Parathyroid adenoma (tissue), 2 donors: ENCODE results near the gene CRYBG1.
"Not testable (repeated sequence)": the region's sequence is repeated elsewhere in the genome, so short reads cannot be mapped to it uniquely, and the experiment has no call there.

Experiments
- H2AFZ ChIP-seq: fragments of 300-600 bp; sonication (generic); one replicate; pipeline ENCODE4 v1.7.0; 2017; ENCODE audit warnings: antibody characterized with exemption, mild to moderate bottlenecking
- H3K27ac ChIP-seq: fragments of 300-600 bp; sonication (generic); one replicate; pipeline ENCODE4 v1.7.0; 2017
- H3K27me3 ChIP-seq: fragments of 300-600 bp; sonication (generic); one replicate; pipeline ENCODE4 v1.7.0; 2017; ENCODE audit warnings: low read length; ENCODE audit not compliant: control insufficient read depth, insufficient read depth
- H3K36me3 ChIP-seq: fragments of 300-600 bp; sonication (generic); one replicate; pipeline ENCODE4 v1.7.0; 2017; ENCODE audit warnings: low read length; ENCODE audit not compliant: control insufficient read depth, insufficient read depth
- H3K4me1 ChIP-seq: fragments of 300-600 bp; sonication (generic); one replicate; pipeline ENCODE4 v1.7.0; 2017; ENCODE audit warnings: control low read depth
- H3K4me2 ChIP-seq: fragments of 300-600 bp; sonication (generic); one replicate; pipeline ENCODE4 v1.7.0; 2017; ENCODE audit warnings: low read length
- H3K4me3 ChIP-seq: fragments of 300-600 bp; sonication (generic); one replicate; pipeline ENCODE4 v1.7.0; 2017; ENCODE audit warnings: low read depth, low read length
- H3K79me2 ChIP-seq: fragments of 300-600 bp; sonication (generic); one replicate; pipeline ENCODE4 v1.7.0; 2017; ENCODE audit warnings: control low read depth
- H3K9ac ChIP-seq: fragments of 300-600 bp; sonication (generic); one replicate; pipeline ENCODE4 v1.7.0; 2017; ENCODE audit warnings: mild to moderate bottlenecking
- H3K9me3 ChIP-seq: fragments of 300-600 bp; sonication (generic); one replicate; pipeline ENCODE4 v1.7.0; 2017; ENCODE audit warnings: low read length; ENCODE audit not compliant: control insufficient read depth
- TF ChIP-seq, protein P1 (sequence below): fragments of 300-600 bp; sonication (generic); IDR thresholded peaks from one replicate; pipeline ENCODE4 v1.7.0; 2017; ENCODE audit warnings: antibody characterized with exemption, mild to moderate bottlenecking
- donor health status: primary hyperparathyroidism.

CRYBG1 gene

DNA sequence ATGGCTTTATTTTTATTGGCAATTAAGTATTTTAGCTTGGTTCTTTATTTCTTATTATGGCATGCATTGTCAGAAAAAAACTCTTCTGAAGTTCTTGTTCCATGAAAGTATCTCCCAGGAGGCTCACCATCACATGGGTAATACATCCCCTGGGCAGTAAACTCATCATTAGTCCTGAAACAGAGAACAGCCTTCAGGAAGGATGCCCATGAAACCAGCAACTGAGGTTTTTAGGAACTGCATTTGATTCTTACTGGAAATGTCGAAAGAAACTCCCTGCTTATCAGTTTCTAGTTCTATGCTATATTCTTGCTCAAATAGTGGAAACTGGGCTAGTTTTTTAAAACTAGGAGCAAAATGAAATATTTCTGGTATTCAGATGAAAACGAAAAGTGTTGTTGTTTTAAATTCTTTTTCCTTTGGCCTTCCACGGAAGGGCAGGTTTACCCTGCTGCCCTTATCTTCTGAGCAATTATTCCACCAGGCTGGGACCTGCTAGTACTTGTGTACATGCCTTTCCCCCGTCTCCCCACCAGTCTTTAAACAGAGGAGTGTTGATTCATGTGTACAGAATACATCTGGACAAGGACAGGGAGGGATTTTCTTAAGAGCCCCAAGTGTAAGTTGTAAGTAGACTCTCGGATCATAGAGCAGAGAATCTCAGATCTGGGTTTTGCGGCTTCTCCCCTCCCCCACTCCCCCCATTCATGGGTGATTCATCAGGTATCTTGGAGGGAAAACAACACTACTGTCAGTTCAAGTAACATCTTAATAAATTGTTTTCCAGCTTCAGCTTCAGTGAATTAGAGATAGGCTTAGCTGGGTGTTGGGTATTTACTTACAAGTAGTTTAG lies 187.3 kb downstream of the CRYBG1 start:
- no peak overlapping the region for H2AFZ ChIP-seq
- H3K4me1 ChIP-seq, result no peaks in the 10 kb centered on the region
- H3K4me3 ChIP-seq, result no peak overlapping the region
- H3K4me2 ChIP-seq, result no peak overlapping the region
- H3K27ac ChIP-seq, result no peak overlapping the region
- no peaks in the 10 kb centered on the region for H3K36me3 ChIP-seq
- no peaks in the 10 kb centered on the region for H3K79me2 ChIP-seq
- TF ChIP-seq, protein P1, sequence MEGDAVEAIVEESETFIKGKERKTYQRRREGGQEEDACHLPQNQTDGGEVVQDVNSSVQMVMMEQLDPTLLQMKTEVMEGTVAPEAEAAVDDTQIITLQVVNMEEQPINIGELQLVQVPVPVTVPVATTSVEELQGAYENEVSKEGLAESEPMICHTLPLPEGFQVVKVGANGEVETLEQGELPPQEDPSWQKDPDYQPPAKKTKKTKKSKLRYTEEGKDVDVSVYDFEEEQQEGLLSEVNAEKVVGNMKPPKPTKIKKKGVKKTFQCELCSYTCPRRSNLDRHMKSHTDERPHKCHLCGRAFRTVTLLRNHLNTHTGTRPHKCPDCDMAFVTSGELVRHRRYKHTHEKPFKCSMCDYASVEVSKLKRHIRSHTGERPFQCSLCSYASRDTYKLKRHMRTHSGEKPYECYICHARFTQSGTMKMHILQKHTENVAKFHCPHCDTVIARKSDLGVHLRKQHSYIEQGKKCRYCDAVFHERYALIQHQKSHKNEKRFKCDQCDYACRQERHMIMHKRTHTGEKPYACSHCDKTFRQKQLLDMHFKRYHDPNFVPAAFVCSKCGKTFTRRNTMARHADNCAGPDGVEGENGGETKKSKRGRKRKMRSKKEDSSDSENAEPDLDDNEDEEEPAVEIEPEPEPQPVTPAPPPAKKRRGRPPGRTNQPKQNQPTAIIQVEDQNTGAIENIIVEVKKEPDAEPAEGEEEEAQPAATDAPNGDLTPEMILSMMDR, result no peak
- no peak overlapping the region for H3K9ac ChIP-seq
- H3K9me3 ChIP-seq, result no peaks in the 10 kb centered on the region
- no peaks in the 10 kb centered on the region for H3K27me3 ChIP-seq

- H3K79me2 ChIP-seq, H3K27ac ChIP-seq, H3K36me3 ChIP-seq, H3K27me3 ChIP-seq, H3K4me2 ChIP-seq, H3K4me1 ChIP-seq, H3K9ac ChIP-seq, H3K4me3 ChIP-seq, H3K9me3 ChIP-seq, H2AFZ ChIP-seq: not testable (repeated sequence)
These were observed 188.5 kb downstream of the CRYBG1 start for GRCh38 chr6:106548926-106549455.

GRCh38 chr6:106549521-106549920 lies 189.0 kb downstream of the CRYBG1 start:
- H3K36me3 ChIP-seq, result no peaks in the 10 kb centered on the region
- TF ChIP-seq, protein P1, result no peak
- H3K79me2 ChIP-seq, result no peaks in the 10 kb centered on the region
- no peak overlapping the region for H2AFZ ChIP-seq
- no peak overlapping the region for H3K9ac ChIP-seq
- H3K4me3 ChIP-seq, result no peak overlapping the region
- H3K27me3 ChIP-seq, result no peaks in the 10 kb centered on the region
- no peaks in the 10 kb centered on the region for H3K9me3 ChIP-seq
- no peaks in the 10 kb centered on the region for H3K4me1 ChIP-seq
- no peak overlapping the region for H3K27ac ChIP-seq
- no peak overlapping the region for H3K4me2 ChIP-seq

- Histone ChIP-seq H3K27me3 (no peaks in the 10 kb centered on the region), H3K4me3 (no peak overlapping the region), H3K79me2 (no peaks in the 10 kb centered on the region), H2AFZ (no peak overlapping the region), H3K27ac (no peak overlapping the region), H3K9me3 (no peaks in the 10 kb centered on the region), H3K36me3 (no peaks in the 10 kb centered on the region), H3K4me2 (no peak overlapping the region), H3K4me1 (no peaks in the 10 kb centered on the region), H3K9ac (no peak overlapping the region)
- TF ChIP-seq, protein P1, result no peak
These were observed 190.6 kb downstream of the CRYBG1 start for GRCh38 chr6:106551155-106551554.

- Histone ChIP-seq H3K9ac (no peak overlapping the region), H3K9me3 (no peaks in the 10 kb centered on the region), H3K36me3 (no peaks in the 10 kb centered on the region), H3K4me1 (no peaks in the 10 kb centered on the region), H2AFZ (no peak overlapping the region), H3K79me2 (no peaks in the 10 kb centered on the region), H3K4me3 (no peak overlapping the region), H3K27me3 (no peaks in the 10 kb centered on the region), H3K4me2 (no peak overlapping the region), H3K27ac (no peak overlapping the region)
- TF ChIP-seq, protein P1, result no peak
These were observed 192.9 kb downstream of the CRYBG1 start for GRCh38 chr6:106553440-106553839.
